Ascending aorta (tissue), 2 donors: ENCODE results near the gene PHLDB2. TPM values are rescaled to one million over a fixed set of nuclear protein-coding genes. Genes with fewer than 3 reads are reported as not detected.

ENCODE experiments used
- DNase-seq, 2 donors: peaks; one replicate each; pipeline ENCODE4 v3.0.0-alpha.2; 2019; ENCODE audit warnings: low spot score in 2 of 2
- H3K27ac ChIP-seq, 2 donors: fragments of 200-600 bp; sonication (generic); one replicate each; pipeline ENCODE4 v1.5.1; 2016 to 2017; ENCODE audit warnings: mild to moderate bottlenecking in 1 of 2
- H3K27me3 ChIP-seq: fragments of 200-600 bp; sonication (generic); one replicate; pipeline ENCODE4 v1.5.1; 2017
- H3K36me3 ChIP-seq, 2 donors: fragments of 200-600 bp; sonication (generic); one replicate each; pipeline ENCODE4 v1.5.1; 2016
- H3K4me1 ChIP-seq, 2 donors: fragments of 200-600 bp; sonication (generic); one replicate each; pipeline ENCODE4 v1.5.1; 2016 to 2017; ENCODE audit warnings: mild to moderate bottlenecking in 1 of 2
- H3K4me3 ChIP-seq, 2 donors: fragments of 200-600 bp; sonication (generic); one replicate each; pipeline ENCODE4 v1.5.1; 2016 to 2017; ENCODE audit warnings: mild to moderate bottlenecking in 1 of 2
- H3K9me3 ChIP-seq, 2 donors: fragments of 200-600 bp; sonication (generic); one replicate each; pipeline ENCODE4 v1.5.1; 2016
- intact Hi-C: fragments of 100-400 bp; cut with DNase I; formaldehyde crosslinking; loops from one replicate; pipeline ENCODE4 v1.15.1; 2023
- total RNA-seq: library from RNA; depleted of rRNA; stranded (reverse); fragments of >200 nt; gene quantifications from one replicate; pipeline ENCODE4 v1.1.0, GENCODE V29; 2016
- TF ChIP-seq, protein P1 (sequence below), 3 experiments: fragments of 200-600 bp in 2 of 3; fragments of 450-650 bp in 1 of 3; sonication (generic) in 2 of 3; IDR thresholded peaks; one replicate each; pipeline ENCODE4 v1.5.1; 2016 to 2019; ENCODE audit warnings: antibody characterized with exemption in 3 of 3, mild to moderate bottlenecking in 1 of 3, moderate library complexity in 1 of 3

PHLDB2 gene
- total RNA-seq, 1 donor from 2014 or later = 58.6 TPM

DNA sequence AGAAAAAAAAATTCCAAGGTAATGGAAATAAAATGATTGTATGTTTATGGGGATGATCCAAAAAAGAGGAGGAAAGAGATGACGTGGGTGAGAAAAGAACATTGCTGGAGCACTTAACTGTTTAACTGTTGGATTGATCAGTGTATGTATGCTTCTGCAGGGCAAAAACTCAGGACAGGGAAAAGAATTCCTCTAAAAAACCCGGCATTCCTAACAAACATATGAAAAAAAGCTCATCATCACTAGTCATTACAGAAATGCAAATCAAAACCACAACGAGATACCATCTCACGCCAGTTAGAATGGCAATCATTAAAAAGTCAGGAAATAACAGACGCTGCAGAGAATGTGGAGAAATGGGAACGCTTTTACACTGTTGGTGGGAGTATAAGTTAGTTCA is 1.6 kb upstream of the PHLDB2 start:
- no peak for DNase-seq
- Histone ChIP-seq H3K4me3 (no peak overlapping the region), H3K27me3 (no peaks in the 10 kb centered on the region), H3K9me3 (no peaks in the 10 kb centered on the region), H3K36me3 (no peaks in the 10 kb centered on the region), H3K4me1 (peaks cover 3% of the 10 kb centered on the region in 2 donors), H3K27ac (no peak overlapping the region)
- TF ChIP-seq, protein P1, sequence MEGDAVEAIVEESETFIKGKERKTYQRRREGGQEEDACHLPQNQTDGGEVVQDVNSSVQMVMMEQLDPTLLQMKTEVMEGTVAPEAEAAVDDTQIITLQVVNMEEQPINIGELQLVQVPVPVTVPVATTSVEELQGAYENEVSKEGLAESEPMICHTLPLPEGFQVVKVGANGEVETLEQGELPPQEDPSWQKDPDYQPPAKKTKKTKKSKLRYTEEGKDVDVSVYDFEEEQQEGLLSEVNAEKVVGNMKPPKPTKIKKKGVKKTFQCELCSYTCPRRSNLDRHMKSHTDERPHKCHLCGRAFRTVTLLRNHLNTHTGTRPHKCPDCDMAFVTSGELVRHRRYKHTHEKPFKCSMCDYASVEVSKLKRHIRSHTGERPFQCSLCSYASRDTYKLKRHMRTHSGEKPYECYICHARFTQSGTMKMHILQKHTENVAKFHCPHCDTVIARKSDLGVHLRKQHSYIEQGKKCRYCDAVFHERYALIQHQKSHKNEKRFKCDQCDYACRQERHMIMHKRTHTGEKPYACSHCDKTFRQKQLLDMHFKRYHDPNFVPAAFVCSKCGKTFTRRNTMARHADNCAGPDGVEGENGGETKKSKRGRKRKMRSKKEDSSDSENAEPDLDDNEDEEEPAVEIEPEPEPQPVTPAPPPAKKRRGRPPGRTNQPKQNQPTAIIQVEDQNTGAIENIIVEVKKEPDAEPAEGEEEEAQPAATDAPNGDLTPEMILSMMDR (IDR thresholded peaks at IDR 0.05) = no peak
- intact Hi-C loops = no loop called here

- no peak for DNase-seq
- no peaks in the 10 kb centered on the region for H3K9me3 ChIP-seq
- H3K4me1 ChIP-seq = peaks cover 3 to 14% of the 10 kb centered on the region in 2 donors
- peak overlapping the region; percentile 89 to 93 for H3K4me3 ChIP-seq
- peak overlapping the region; percentile 97 for H3K27ac ChIP-seq
- TF ChIP-seq, protein P1 (IDR thresholded peaks at IDR 0.05) = no peak
- H3K27me3 ChIP-seq = no peaks in the 10 kb centered on the region
- no peaks in the 10 kb centered on the region for H3K36me3 ChIP-seq
- intact Hi-C loops = loop anchor here (2.0 kb wide), 1 partner anchor 96 kb away; no protein-coding TSS in a partner anchor
Observed at GRCh38 chr3:111858642-111859041, 423 bp upstream of the PHLDB2 start.

DNA sequence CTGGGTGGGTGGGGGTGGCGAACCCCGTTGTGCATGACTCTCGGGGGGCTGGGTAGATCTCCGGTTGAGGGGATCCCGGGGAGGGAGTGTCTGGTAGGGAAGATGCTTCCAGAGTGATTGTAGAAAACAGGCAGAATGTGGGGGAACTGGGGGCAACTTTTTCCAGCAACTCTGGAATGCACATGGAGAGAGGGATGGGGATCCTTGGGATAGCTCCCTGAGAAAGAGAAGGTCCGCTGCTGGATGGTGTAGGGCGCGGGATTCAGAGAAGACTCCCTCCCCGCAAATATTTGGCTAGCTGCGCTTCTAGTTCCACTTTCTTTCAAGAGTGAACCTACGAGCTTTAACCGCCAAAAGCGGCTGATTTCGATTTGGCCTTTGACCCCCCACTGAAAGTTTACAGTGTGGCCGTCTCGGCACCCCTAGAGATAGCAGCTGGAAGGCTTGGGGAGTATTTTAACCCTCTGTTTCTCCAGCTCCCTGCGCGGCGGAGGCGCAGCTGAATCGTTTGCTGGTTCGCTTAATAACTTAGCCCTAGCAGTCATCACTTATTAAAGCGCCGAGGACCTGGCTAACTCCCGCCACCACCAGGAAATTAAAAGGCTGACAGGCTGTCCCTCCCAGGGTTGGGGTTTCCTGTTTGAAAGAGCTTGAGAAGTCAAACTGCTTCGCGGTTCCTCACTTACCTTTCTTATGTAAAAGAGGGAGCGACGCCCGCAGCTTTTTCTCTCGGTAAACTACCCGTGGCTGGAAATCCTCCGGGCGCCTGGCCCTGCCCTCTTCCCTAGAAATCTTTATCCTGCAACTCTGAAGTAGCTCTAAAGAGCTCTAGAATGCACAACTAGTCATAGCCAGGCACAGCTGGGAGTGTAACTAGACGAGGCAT is 1.2 kb downstream of the PHLDB2 start:
- Histone ChIP-seq H3K27me3 (no peaks in the 10 kb centered on the region), H3K4me3 (peak overlapping the region; percentile 89 to 93), H3K27ac (peak overlapping the region; percentile 97), H3K36me3 (no peaks in the 10 kb centered on the region), H3K4me1 (peaks cover 3 to 20% of the 10 kb centered on the region in 2 donors), H3K9me3 (no peaks in the 10 kb centered on the region)
- intact Hi-C loops = loop anchor here (1.0 to 10.0 kb wide), 9 partner anchors 57 to 475 kb away; partner anchors contain the start of genes C3orf52 and CD200
- TF ChIP-seq, protein P1 (IDR thresholded peaks at IDR 0.05) = peak; percentile 49 to 73 (median 66)
- peak; percentile 45 to 92 for DNase-seq

GRCh38 chr3:111861391-111861790 is 2.3 kb downstream of the PHLDB2 start:
- no peaks in the 10 kb centered on the region for H3K36me3 ChIP-seq
- H3K4me3 ChIP-seq = peak overlapping the region; percentile 89 to 93
- H3K4me1 ChIP-seq = peaks cover 7 to 24% of the 10 kb centered on the region in 2 donors
- TF ChIP-seq, protein P1 (IDR thresholded peaks at IDR 0.05) = no peak
- intact Hi-C loops = loop anchor here (2.0 to 10.0 kb wide), 6 partner anchors 61 to 473 kb away; partner anchors contain the start of genes C3orf52 and CD200
- H3K27ac ChIP-seq = peak overlapping the region; percentile 97
- H3K27me3 ChIP-seq = no peaks in the 10 kb centered on the region
- no peaks in the 10 kb centered on the region for H3K9me3 ChIP-seq
- no peak for DNase-seq

GRCh38 chr3:111862415-111862814 is 3.4 kb downstream of the PHLDB2 start:
- Histone ChIP-seq H3K4me3 (peak overlapping the region in 1 of 2 donors; percentile 89), H3K4me1 (peaks cover 7 to 34% of the 10 kb centered on the region in 2 donors)
- intact Hi-C loops = loop anchor here (5.0 to 10.0 kb wide), 4 partner anchors 60 to 472 kb away; partner anchors contain the start of genes C3orf52 and CD200

More at GRCh38 chr3:111862415-111862814, 3.4 kb downstream of the PHLDB2 start:
- H3K27ac ChIP-seq = peak overlapping the region; percentile 97
- H3K36me3 ChIP-seq = no peaks in the 10 kb centered on the region
- no peak for DNase-seq
- no peaks in the 10 kb centered on the region for H3K9me3 ChIP-seq
- no peaks in the 10 kb centered on the region for H3K27me3 ChIP-seq
- TF ChIP-seq, protein P1 (IDR thresholded peaks at IDR 0.05) = no peak
